Cardiac muscle cell (in vitro differentiated cells and primary cell): ENCODE results near the gene PCP4L1. TPM values are rescaled to one million over a fixed set of nuclear protein-coding genes. Genes with fewer than 3 reads are reported as not detected.
"Not testable (repeated sequence)": the region's sequence is repeated elsewhere in the genome, so short reads cannot be mapped to it uniquely, and the experiment has no call there.

ENCODE experiments used
- DNase-seq, 2 donors: peaks; one replicate each; pipeline versions ENCODE4 v3.0.0 to v3.0.0-alpha.2; 2010 to 2017; ENCODE audit warnings: low read depth in 1 of 2, low spot score in 1 of 2
- H3K27ac ChIP-seq: fragments of 200-600 bp; sonication (generic); 2 replicates; pipeline ENCODE4 v1.5.1; 2016
- H3K27me3 ChIP-seq: fragments of 200-600 bp; sonication (generic); 2 replicates; pipeline ENCODE4 v1.6.0; 2016; ENCODE audit warnings: control low read depth
- H3K36me3 ChIP-seq: fragments of 200-600 bp; sonication (generic); 2 replicates; pipeline ENCODE4 v1.5.1; 2016; ENCODE audit warnings: control low read depth
- H3K4me1 ChIP-seq: fragments of 200-600 bp; sonication (generic); 2 replicates; pipeline ENCODE4 v1.8.1; 2017; ENCODE audit warnings: low read depth, mild to moderate bottlenecking, mixed run types
- H3K4me3 ChIP-seq: fragments of 200-600 bp; sonication (generic); 2 replicates; pipeline ENCODE4 v1.5.1; 2016; ENCODE audit warnings: mild to moderate bottlenecking
- H3K9me3 ChIP-seq: fragments of 200-600 bp; sonication (generic); 2 replicates; pipeline ENCODE4 v1.5.1; 2017; ENCODE audit warnings: low read depth, mild to moderate bottlenecking, control low read depth
- polyA plus RNA-seq: library from polyadenylated mRNA; unstranded; fragments of >200 nt; fragmentation: Nextera tagmentation; extraction: Ambion mirVana; gene quantifications from 2 replicates; pipeline ENCODE4 v1.2.1, GENCODE V29; 2016
- total RNA-seq: library from RNA; depleted of rRNA; stranded (reverse); fragments of >200 nt; gene quantifications from 2 replicates; pipeline ENCODE4 v1.2.3, GENCODE V29; 2016
- TF ChIP-seq, protein P1 (sequence below): IDR thresholded peaks from 2 replicates; pipeline ENCODE4 v1.5.1; 2012; ENCODE audit warnings: low read depth, mild to moderate bottlenecking, low read length

PCP4L1 gene
- total and polyA plus RNA-seq, 2 experiments from 2014 or later = 0.21 TPM; not detected in 1

- Histone ChIP-seq H3K27me3 (no peaks in the 10 kb centered on the region), H3K4me3 (no peak overlapping the region), H3K4me1 (peaks cover 10% of the 10 kb centered on the region), H3K9me3 (no peaks in the 10 kb centered on the region), H3K27ac (no peak overlapping the region), H3K36me3 (no peaks in the 10 kb centered on the region)
- peak in 1 of 2 donors; percentile 18 for DNase-seq
- TF ChIP-seq, protein P1, sequence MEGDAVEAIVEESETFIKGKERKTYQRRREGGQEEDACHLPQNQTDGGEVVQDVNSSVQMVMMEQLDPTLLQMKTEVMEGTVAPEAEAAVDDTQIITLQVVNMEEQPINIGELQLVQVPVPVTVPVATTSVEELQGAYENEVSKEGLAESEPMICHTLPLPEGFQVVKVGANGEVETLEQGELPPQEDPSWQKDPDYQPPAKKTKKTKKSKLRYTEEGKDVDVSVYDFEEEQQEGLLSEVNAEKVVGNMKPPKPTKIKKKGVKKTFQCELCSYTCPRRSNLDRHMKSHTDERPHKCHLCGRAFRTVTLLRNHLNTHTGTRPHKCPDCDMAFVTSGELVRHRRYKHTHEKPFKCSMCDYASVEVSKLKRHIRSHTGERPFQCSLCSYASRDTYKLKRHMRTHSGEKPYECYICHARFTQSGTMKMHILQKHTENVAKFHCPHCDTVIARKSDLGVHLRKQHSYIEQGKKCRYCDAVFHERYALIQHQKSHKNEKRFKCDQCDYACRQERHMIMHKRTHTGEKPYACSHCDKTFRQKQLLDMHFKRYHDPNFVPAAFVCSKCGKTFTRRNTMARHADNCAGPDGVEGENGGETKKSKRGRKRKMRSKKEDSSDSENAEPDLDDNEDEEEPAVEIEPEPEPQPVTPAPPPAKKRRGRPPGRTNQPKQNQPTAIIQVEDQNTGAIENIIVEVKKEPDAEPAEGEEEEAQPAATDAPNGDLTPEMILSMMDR = no peak
Measured at GRCh38 chr1:161307892-161308638, 49.5 kb downstream of the PCP4L1 start.

GRCh38 chr1:161309868-161310267 is 51.3 kb downstream of the PCP4L1 start, which contains the start of gene MPZ:
Gene MPZ (minus strand): TSS chr1:161309968. CDS start chr1:161309905, 63 bp downstream.
- no peaks in the 10 kb centered on the region for H3K9me3 ChIP-seq
- TF ChIP-seq, protein P1 = no peak
- no peak within 1 kb of the TSS for H3K27ac ChIP-seq
- no peaks in the 10 kb centered on the region for H3K27me3 ChIP-seq
- no peaks in the 10 kb centered on the region for H3K36me3 ChIP-seq
- peaks cover 9% of the 10 kb centered on the region for H3K4me1 ChIP-seq
- no peak within 1 kb of the TSS for H3K4me3 ChIP-seq
- no peak for DNase-seq

DNA sequence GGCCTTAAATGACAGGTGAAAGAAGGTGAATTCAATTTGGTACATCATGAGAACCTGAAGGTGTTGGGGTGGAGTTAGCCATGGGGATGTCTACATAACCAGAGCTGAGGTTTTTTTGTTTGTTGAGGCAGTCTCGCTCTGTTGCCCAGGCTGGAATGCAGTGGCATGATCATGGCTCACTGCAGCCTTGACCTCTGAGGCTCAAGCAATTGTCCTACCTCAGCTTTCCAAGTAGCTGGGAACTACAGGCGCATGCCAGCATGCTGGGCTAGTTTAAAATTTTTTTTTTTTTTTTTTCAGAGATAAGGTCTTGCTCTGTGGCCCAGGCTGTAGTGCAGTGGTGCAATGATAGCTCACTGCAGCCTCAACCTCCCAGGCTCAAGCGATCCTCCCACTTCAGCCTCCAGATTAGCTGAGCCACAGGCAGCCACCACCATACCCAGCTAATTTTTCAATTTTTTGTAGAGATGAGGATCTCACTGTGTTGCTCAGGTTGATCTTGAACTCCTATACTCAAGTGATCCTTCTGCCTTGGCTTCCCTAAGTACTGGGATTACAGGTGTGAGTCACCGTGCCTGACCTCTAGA is 53.1 kb downstream of the PCP4L1 start:
- no peak overlapping the region for H3K4me3 ChIP-seq
- H3K9me3 ChIP-seq = no peaks in the 10 kb centered on the region
- DNase-seq = no peak
- H3K4me1 ChIP-seq = peaks cover 5% of the 10 kb centered on the region
- H3K27ac ChIP-seq = no peak overlapping the region
- TF ChIP-seq, protein P1 = no peak
- no peaks in the 10 kb centered on the region for H3K36me3 ChIP-seq
- H3K27me3 ChIP-seq = no peaks in the 10 kb centered on the region

DNA sequence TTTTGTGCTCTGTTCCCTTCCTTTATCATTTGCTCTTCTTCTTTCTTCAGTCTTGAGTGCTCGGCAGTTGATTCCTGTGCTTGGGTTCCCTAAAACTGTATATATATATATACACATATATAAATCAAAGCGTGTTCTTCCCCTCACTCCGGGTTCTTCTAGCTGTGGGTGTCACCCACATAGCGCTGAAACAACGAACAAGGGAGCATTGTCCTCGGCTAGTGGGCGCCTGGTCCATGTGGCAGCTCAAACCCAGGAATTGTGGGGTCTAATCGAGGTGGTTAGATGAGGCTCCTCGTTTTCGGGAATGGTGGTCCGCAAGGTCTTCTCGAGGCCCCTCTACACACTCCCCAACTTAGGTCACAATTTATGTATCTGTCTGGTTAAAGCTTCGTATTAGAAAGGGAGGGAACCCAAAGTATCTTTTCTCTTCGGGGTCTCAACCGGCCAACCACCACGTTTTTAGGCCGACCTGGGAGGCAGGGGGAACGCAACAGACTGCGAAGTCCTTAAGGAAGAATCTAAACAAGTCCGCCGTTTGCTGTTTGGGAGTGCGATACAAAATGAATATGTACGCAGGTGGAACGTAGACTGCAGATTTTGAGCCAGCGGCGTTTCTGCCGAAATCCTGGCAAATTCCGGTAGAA is 55.1 kb downstream of the PCP4L1 start:
- TF ChIP-seq, protein P1 = no peak
- peaks cover 5% of the 10 kb centered on the region for H3K4me1 ChIP-seq
- no peaks in the 10 kb centered on the region for H3K9me3 ChIP-seq
- H3K27ac ChIP-seq = peak overlapping the region; percentile 96
- peaks cover under 1% of the 10 kb centered on the region for H3K36me3 ChIP-seq
- H3K4me3 ChIP-seq = peak overlapping the region; percentile 54
- DNase-seq = no peak
- no peaks in the 10 kb centered on the region for H3K27me3 ChIP-seq

DNA sequence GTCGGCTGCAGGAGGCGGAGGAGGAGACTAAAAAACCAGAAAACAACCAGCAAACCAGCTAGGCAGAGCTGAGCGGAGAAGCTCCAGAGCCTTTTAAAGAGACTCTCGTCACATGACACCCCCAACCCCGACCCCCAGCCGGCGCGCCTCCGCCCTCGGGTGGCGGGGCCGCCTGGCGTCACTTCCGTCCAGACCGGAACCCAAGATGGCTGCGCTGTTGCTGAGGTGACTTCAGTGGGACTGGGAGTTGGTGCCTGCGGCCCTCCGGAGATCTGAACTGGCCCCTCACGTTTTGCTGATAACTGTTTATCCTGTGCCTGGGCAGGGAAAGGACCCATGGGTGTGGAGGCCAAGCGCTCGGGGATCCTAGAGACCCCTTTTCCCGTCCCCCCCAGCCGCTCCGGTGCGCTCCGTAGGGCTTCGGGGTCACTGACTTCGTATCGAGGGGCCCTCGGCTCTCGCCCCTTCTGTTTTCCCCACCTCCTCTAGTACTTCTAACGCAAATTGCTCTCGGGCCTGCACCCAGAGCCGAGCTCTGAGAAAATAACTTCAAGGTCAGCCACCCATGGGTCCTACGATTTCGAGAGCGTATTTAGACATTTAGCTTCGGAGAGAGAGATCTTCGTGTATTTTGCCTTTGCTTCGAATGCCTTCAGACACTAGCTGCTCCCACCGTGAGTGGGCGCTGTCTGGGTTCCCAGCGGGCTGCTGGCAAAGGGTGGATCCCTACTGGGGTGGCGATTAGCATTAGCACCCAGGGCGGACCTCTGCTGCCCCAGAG is 55.8 kb downstream of the PCP4L1 start, which contains the start of gene SDHC:
Gene SDHC, plus strand, starts transcription at position 181 of the 781 bp plus-strand sequence. Its CDS starts 25 bp downstream, at position 206.
- Histone ChIP-seq H3K36me3 (peaks cover 3% of the 10 kb centered on the region), H3K4me3 (peak within 1 kb of the TSS; percentile 54), H3K27ac (peak within 1 kb of the TSS; percentile 96), H3K9me3 (no peaks in the 10 kb centered on the region), H3K27me3 (no peaks in the 10 kb centered on the region), H3K4me1 (peaks cover 5% of the 10 kb centered on the region)
- TF ChIP-seq, protein P1 = peak; percentile 51
- peak; percentile 95 for DNase-seq

GRCh38 chr1:161315841-161316674 is 57.5 kb downstream of the PCP4L1 start:
- not testable (repeated sequence) for DNase-seq, H3K27ac ChIP-seq, H3K36me3 ChIP-seq

More at GRCh38 chr1:161315841-161316674, 57.5 kb downstream of the PCP4L1 start:
- H3K4me1 ChIP-seq, H3K4me3 ChIP-seq, H3K9me3 ChIP-seq, H3K27me3 ChIP-seq: not testable (repeated sequence)
